HepG2 (cell line): ENCODE data around the gene IQCH. TPM values are rescaled to one million over a fixed set of nuclear protein-coding genes. Genes with fewer than 3 reads are reported as not detected.
A peak's percentile ranks its signal among the peaks of the same experiment; 100 is the strongest.

Source experiments
- CBX2 ChIP-seq, 2 experiments: fragments of 200-600 bp in 1 of 2; sonication (generic); formaldehyde crosslinking in 1 of 2; IDR thresholded peaks; 2 replicates each; pipeline versions ENCODE4 v1.7.0 to v1.8.1; 2018 to 2022; ENCODE audit warnings: low read depth in 2 of 2, low read length in 1 of 2, mild to moderate bottlenecking in 1 of 2, missing genetic modification reagents in 1 of 2
- HOXA7 ChIP-seq: sonication (generic); formaldehyde crosslinking; IDR thresholded peaks from 2 replicates; pipeline ENCODE4 v1.8.1; 2022; ENCODE audit warnings: mild to moderate bottlenecking, missing genetic modification reagents, moderate library complexity
- KMT2A ChIP-seq: sonication (generic); formaldehyde crosslinking; IDR thresholded peaks from 2 replicates; pipeline ENCODE4 v1.4.0; 2020; ENCODE audit warnings: missing genetic modification reagents
- MAFK ChIP-seq, 2 experiments: IDR thresholded peaks in 1 of 2; conservative IDR thresholded peaks in 1 of 2; 2 replicates each; pipeline ENCODE4 v1.6.1; 2011; ENCODE audit warnings: improper control_type of control experiment in 2 of 2, low read length in 2 of 2
- NCOR1 ChIP-seq: fragments of 200-600 bp; sonication (generic); IDR thresholded peaks from 2 replicates; pipeline ENCODE4 v1.7.0; 2017; ENCODE audit warnings: antibody characterized with exemption, low read length, borderline replicate concordance
- PHB2 ChIP-seq: fragments of 450-650 bp; IDR thresholded peaks from 2 replicates; pipeline ENCODE4 v1.6.1; 2018; ENCODE audit not compliant: partially characterized antibody
- PITX1 ChIP-seq: sonication (generic); formaldehyde crosslinking; IDR thresholded peaks from 2 replicates; pipeline ENCODE4 v1.5.1; 2020; ENCODE audit warnings: mild to moderate bottlenecking, missing genetic modification reagents
- TOE1 ChIP-seq: sonication (generic); formaldehyde crosslinking; IDR thresholded peaks from 2 replicates; pipeline ENCODE4 v1.4.0; 2020; ENCODE audit warnings: mild to moderate bottlenecking, missing genetic modification reagents
- TRIM24 ChIP-seq: sonication (generic); formaldehyde crosslinking; IDR thresholded peaks from 2 replicates; pipeline ENCODE4 v1.8.0; 2022; ENCODE audit warnings: mild to moderate bottlenecking, missing genetic modification reagents
- XBP1 ChIP-seq: sonication (generic); formaldehyde crosslinking; IDR thresholded peaks from 2 replicates; pipeline ENCODE4 v1.5.0; 2020; ENCODE audit warnings: missing genetic modification reagents
- ZFYVE20 ChIP-seq: sonication (generic); formaldehyde crosslinking; IDR thresholded peaks from 2 replicates; pipeline ENCODE4 v1.8.0; 2023; ENCODE audit warnings: low read depth, mild to moderate bottlenecking, moderate library complexity, missing genetic modification reagents, borderline replicate concordance
- ZNF121 ChIP-seq: sonication (generic); formaldehyde crosslinking; IDR thresholded peaks from 2 replicates; pipeline ENCODE4 v1.5.0; 2020; ENCODE audit warnings: mild to moderate bottlenecking, missing genetic modification reagents
- ZNF230 ChIP-seq: sonication (generic); formaldehyde crosslinking; IDR thresholded peaks from 2 replicates; pipeline ENCODE4 v1.4.0; 2020; ENCODE audit warnings: mild to moderate bottlenecking, missing genetic modification reagents
- ZNF44 ChIP-seq: sonication (generic); formaldehyde crosslinking; IDR thresholded peaks from 2 replicates; pipeline ENCODE4 v1.5.1; 2020; ENCODE audit warnings: mild to moderate bottlenecking, missing genetic modification reagents
- ZNF552 ChIP-seq: sonication (generic); formaldehyde crosslinking; IDR thresholded peaks from 2 replicates; pipeline ENCODE4 v1.9.0; 2022; ENCODE audit warnings: missing genetic modification reagents, mild to moderate bottlenecking, borderline replicate concordance
- polyA plus RNA-seq, 8 experiments: library from polyadenylated mRNA; depleted of rRNA in 3 of 8; stranded (reverse) in 7 of 8; unstranded in 1 of 8; fragments of >200 nt; fragmentation: Illumina TruSeq in 4 of 8; extraction: Trizol in 4 of 8; gene quantifications; 2 replicates each; pipeline versions ENCODE4 v1.2.1 to v1.2.3, GENCODE V29; 2011 to 2016; ENCODE audit warnings: low read depth in 4 of 8, missing spikeins in 1 of 8, mixed read lengths in 1 of 8; ENCODE audit not compliant: insufficient read depth in 1 of 8
- total RNA-seq, 5 experiments: library from RNA; depleted of rRNA; stranded (reverse); fragments of >200 nt; fragmentation: Illumina TruSeq; extraction: Trizol; gene quantifications; 2 replicates each; pipeline ENCODE4 v1.2.3, GENCODE V29; 2016; ENCODE audit warnings: low read depth in 1 of 5
- TF ChIP-seq, protein P1 (sequence below): sonication (generic); formaldehyde crosslinking; IDR thresholded peaks from 2 replicates; pipeline ENCODE4 v1.4.0; 2020; ENCODE audit warnings: mild to moderate bottlenecking, missing genetic modification reagents
- TF ChIP-seq, protein P2 (sequence below): IDR thresholded peaks from 2 replicates; pipeline ENCODE4 v1.6.1; 2016; ENCODE audit warnings: missing biosample characterization, missing genetic modification reagents, low read depth
- TF ChIP-seq, protein P3 (sequence below): sonication (generic); formaldehyde crosslinking; IDR thresholded peaks from 2 replicates; pipeline ENCODE4 v1.4.0; 2020; ENCODE audit warnings: mild to moderate bottlenecking, missing genetic modification reagents

The IQCH gene
- total and polyA plus RNA-seq, 2 of the 13 experiments (the other 11 are each of a cell fraction or from before 2014, with no cell fraction given) = 0.16 to 0.55 TPM

DNA sequence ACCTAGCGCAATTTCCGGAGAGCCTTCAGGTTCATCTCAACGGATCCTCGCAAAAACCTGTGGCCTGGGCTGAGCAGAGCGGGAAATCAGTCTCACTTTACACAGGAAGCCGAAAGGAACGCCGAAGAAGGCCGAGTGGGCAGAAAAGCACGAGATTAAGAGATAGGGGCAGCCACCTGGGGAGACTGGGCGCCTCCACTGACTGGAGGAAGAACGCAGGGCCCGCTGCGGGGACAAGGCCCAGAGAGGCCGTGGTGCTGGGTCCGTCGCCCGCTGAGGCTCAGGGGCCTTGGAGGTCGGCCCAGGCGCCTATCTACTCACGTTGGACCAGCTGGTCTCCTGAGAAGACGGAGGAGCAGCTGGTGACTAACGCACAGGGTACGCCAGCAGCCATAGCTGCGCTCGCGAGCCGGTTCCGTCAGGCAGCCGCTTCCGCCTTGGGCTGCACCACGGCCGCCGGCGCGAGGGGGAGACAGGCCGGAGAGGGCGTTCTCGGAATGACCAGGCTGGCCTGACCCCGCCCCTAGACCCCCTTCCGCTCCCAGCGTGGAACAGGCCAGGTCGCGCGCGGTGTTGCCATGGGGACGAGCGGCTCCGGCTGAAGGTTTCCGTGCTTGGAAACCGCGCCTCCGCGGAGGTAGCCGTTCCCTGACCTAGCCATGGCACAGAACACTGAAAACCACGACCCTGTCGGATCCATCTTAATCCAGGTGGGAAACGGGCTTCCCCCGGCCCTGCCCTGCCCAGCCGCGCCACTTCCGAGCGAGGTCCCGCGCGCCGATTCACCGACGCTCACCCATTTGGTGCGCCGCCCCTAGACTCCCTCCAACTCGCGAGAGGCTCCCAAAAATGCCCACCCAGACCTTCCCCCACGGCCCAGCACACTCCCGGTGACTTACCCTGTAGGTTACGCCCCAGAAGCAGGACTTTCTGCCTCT lies at the start of gene IQCH, which contains the start of gene AAGAB (continued):
- TF ChIP-seq, protein P1, sequence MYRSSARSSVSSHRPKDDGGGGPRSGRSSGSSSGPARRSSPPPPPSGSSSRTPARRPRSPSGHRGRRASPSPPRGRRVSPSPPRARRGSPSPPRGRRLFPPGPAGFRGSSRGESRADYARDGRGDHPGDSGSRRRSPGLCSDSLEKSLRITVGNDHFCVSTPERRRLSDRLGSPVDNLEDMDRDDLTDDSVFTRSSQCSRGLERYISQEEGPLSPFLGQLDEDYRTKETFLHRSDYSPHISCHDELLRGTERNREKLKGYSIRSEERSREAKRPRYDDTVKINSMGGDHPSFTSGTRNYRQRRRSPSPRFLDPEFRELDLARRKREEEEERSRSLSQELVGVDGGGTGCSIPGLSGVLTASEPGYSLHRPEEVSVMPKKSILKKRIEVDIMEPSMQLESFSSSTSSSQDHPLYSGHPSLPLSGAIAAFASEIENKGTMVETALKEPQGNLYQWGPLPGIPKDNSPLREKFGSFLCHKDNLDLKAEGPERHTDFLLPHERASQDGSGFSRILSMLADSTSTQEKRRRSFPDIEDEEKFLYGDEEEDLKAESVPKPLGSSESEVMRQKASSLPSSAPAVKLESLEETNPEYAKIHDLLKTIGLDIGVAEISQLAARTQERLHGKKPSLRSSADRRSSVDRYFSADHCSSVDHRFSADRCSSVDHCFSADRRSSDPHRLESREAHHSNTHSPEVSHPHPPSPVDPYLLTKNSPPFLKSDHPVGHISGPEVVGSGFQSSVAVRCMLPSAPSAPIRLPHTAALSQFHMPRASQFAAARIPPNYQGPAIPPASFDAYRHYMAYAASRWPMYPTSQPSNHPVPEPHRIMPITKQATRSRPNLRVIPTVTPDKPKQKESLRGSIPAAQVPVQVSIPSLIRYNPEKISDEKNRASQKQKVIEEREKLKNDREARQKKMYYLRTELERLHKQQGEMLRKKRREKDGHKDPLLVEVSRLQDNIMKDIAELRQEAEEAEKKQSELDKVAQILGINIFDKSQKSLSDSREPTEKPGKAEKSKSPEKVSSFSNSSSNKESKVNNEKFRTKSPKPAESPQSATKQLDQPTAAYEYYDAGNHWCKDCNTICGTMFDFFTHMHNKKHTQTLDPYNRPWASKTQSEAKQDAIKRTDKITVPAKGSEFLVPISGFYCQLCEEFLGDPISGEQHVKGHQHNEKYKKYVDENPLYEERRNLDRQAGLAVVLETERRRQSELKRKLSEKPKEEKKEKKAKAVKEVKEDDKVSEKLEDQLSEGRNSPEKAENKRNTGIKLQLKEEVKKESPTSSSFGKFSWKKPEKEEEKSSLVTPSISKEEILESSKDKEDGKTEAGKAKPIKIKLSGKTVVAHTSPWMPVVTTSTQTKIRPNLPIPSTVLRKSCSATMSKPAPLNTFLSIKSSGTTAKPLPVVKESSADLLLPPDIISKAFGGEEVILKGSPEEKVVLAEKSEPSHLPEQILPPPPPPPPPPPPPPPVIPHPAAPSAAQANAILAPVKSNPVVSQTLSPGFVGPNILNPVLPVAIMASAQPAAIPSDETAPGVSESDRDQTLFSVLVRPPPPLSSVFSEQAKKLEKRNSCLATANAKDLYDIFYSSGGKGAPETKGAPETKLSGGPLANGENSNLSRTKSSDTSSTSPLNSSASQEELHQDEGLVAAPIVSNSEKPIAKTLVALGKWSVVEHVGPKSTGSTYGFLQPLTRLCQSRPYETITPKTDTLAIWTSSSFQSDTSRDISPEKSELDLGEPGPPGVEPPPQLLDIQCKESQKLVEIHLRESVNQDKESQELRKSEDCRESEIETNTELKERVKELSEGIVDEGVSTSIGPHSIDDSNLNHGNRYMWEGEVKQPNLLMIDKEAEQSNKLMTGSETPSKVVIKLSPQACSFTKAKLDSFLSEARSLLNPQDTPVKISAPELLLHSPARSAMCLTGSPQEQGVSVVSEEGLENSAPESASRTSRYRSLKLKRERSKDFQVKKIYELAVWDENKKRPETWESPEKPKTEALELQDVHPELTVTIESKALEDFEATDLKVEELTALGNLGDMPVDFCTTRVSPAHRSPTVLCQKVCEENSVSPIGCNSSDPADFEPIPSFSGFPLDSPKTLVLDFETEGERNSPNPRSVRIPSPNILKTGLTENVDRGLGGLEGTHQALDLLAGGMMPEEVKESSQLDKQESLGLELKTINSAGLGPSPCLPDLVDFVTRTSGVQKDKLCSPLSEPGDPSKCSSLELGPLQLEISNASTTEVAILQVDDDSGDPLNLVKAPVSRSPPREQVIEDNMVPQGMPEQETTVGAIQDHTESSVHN (CRISPR knock-in tag) = no peak
- TF ChIP-seq ZNF44 = 0 out of 2 replicates have a peak, but pooled peaks have one; percentile 66
- no peak for TF ChIP-seq MAFK (conservative IDR thresholded peaks at IDR 0.05 in 1 of 2, IDR thresholded peaks at IDR 0.05 in 1 of 2; ENCODE audit: low read length in 2 of 2)
- TF ChIP-seq ZNF121 = no peak; the same call in 1 of the 2 replicates
- no peak for TF ChIP-seq ZNF552 (CRISPR knock-in tag)
- no peak for TF ChIP-seq HOXA7 (CRISPR knock-in tag)
- TF ChIP-seq, protein P2, sequence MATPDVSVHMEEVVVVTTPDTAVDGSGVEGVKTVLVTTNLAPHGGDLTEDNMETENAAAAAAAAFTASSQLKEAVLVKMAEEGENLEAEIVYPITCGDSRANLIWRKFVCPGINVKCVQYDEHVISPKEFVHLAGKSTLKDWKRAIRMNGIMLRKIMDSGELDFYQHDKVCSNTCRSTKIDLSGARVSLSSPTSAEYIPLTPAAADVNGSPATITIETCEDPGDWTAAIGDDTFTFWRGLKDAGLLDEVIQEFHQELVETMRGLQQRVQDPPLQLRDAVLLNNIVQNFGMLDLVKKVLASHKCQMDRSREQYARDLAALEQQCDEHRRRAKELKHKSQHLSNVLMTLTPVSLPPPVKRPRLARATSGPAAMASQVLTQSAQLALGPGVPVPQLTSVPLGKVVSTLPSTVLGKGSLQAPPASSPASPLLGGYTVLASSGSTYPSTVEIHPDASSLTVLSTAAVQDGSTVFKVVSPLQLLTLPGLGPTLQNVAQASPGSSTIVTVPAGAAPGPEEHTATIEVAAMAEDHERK (CRISPR knock-in tag) = 0 out of 2 replicates have a peak, but pooled peaks have one; percentile 23
- TF ChIP-seq ZFYVE20 (CRISPR knock-in tag) = no peak
- no peak for TF ChIP-seq CBX2 (IDR thresholded peaks at IDR 0.05; ENCODE audit: low read depth, low read length)
- no peak for TF ChIP-seq CBX2 (CRISPR knock-in tag; IDR thresholded peaks at IDR 0.05; ENCODE audit: low read depth)
- TF ChIP-seq TRIM24 (CRISPR knock-in tag) = no peak
- TF ChIP-seq PHB2 = no peak
- TF ChIP-seq, protein P3, sequence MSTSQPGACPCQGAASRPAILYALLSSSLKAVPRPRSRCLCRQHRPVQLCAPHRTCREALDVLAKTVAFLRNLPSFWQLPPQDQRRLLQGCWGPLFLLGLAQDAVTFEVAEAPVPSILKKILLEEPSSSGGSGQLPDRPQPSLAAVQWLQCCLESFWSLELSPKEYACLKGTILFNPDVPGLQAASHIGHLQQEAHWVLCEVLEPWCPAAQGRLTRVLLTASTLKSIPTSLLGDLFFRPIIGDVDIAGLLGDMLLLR = peak; percentile 53; the same call in 1 of the 2 replicates
- TF ChIP-seq ZNF230 (CRISPR knock-in tag) = 0 out of 2 replicates have a peak, but pooled peaks have one; percentile 21
- no peak for TF ChIP-seq TOE1 (CRISPR knock-in tag)
- TF ChIP-seq XBP1 (CRISPR knock-in tag) = 0 out of 2 replicates have a peak, but pooled peaks have one; percentile 35
- TF ChIP-seq KMT2A (CRISPR knock-in tag) = peak; percentile 83
- TF ChIP-seq PITX1 (CRISPR knock-in tag) = peak; percentile 90; the same call in 1 of the 2 replicates
- TF ChIP-seq NCOR1 = no peak
